Measurements from ENCODE around the gene ESRRB.

- TF ChIP-seq POLR2AphosphoS5 (IDR thresholded peaks at IDR 0.05; ENCODE audit: low read depth, low read length) = no peak
- TF ChIP-seq REST (IDR thresholded peaks at IDR 0.05; ENCODE audit: insufficient read depth in 1 of 2, low read depth in 2 of 2, low read length in 2 of 2) = no peak
- no peak for TF ChIP-seq TAF1 (IDR thresholded peaks at IDR 0.05; ENCODE audit: borderline replicate concordance, insufficient read depth, low read length)
- TF ChIP-seq SIN3A (IDR thresholded peaks at IDR 0.05; ENCODE audit: borderline replicate concordance, insufficient read depth, low read length) = no peak
- TF ChIP-seq FOXP2 (optimal IDR thresholded peaks at IDR 0.05; ENCODE audit: borderline replicate concordance, extremely low read depth, extremely low read length, insufficient read depth) = no peak
These were observed 85.9 kb downstream of the ESRRB start for GRCh38 chr14:76461886-76462285.

Data from PFSK-1 (cell line).